SK-N-SH (cell line): ENCODE data around the gene EMILIN2. TPM values are rescaled to one million over a fixed set of nuclear protein-coding genes. Genes with fewer than 3 reads are reported as not detected.

Experiments
- CTCF ChIA-PET: fragments of 300-600, 350-600 bp; formaldehyde crosslinking; extraction: SDS; loops from one replicate; lab custom pipeline; 2021; lab: Yijun Ruan, JAX
- POLR2A ChIA-PET: fragments of 350-600 bp; sonication (Branson Sonifier 250); formaldehyde crosslinking; extraction: SDS; loops from one replicate; lab custom pipeline; 2020; ENCODE audit warnings: antibody characterized with exemption, inconsistent platforms; lab: Yijun Ruan, JAX
- DNase-seq: peaks from one replicate; pipeline ENCODE4 v3.0.0; 2012
- H2AFZ ChIP-seq: fragments of 200-600 bp; sonication (generic); 2 replicates; pipeline ENCODE4 v1.8.1; 2016; ENCODE audit warnings: antibody characterized with exemption, mild to moderate bottlenecking, low read depth
- H3F3A ChIP-seq: fragments of 200-600 bp; sonication (generic); replicated peaks from 2 replicates; pipeline ENCODE3; 2016; ENCODE audit warnings: antibody characterized with exemption, mild to moderate bottlenecking; ENCODE audit not compliant: insufficient read depth
- H3K27ac ChIP-seq, 2 experiments: fragments of 200-500 bp in 1 of 2; fragments of 200-600 bp in 1 of 2; sonication (Bioruptor generic) in 1 of 2; sonication (generic), shearing (Covaris generic) in 1 of 2; 2 replicates each; pipeline versions ENCODE4 v1.5.1 to v1.6.1; 2014 to 2016; ENCODE audit warnings: low read depth in 2 of 2, inconsistent platforms in 1 of 2, low read length in 1 of 2, mild to moderate bottlenecking in 1 of 2, mixed read lengths in 1 of 2
- H3K27me3 ChIP-seq: fragments of 200-600 bp; sonication (generic), shearing (Covaris generic); 2 replicates; pipeline ENCODE4 v1.6.1; 2016; ENCODE audit warnings: mixed run types; ENCODE audit not compliant: insufficient read depth
- H3K36me3 ChIP-seq, 2 experiments: fragments of 200-500 bp in 1 of 2; fragments of 200-600 bp in 1 of 2; sonication (Bioruptor generic) in 1 of 2; sonication (generic) in 1 of 2; replicated peaks in 1 of 2; 2 replicates each; pipeline versions ENCODE3 to v1.5.1; 2014 to 2016; ENCODE audit warnings: low read length in 1 of 2, mild to moderate bottlenecking in 1 of 2; ENCODE audit not compliant: insufficient read depth in 2 of 2, control insufficient read depth in 1 of 2
- H3K4me1 ChIP-seq, 2 experiments: fragments of 200-500 bp in 1 of 2; fragments of 200-600 bp in 1 of 2; sonication (Bioruptor generic) in 1 of 2; sonication (generic), shearing (Covaris generic) in 1 of 2; 2 replicates each; pipeline versions ENCODE4 v1.5.1 to v1.6.1; 2014 to 2016; ENCODE audit warnings: low read depth in 1 of 2, low read length in 1 of 2, mixed run types in 1 of 2; ENCODE audit not compliant: insufficient read depth in 2 of 2, control insufficient read depth in 1 of 2
- H3K4me2 ChIP-seq: fragments of 200-600 bp; sonication (generic), shearing (Covaris generic); 2 replicates; pipeline ENCODE4 v1.6.1; 2017; ENCODE audit warnings: mixed run types
- H3K4me3 ChIP-seq, 2 experiments: fragments of 200-500 bp in 1 of 2; fragments of 200-600 bp in 1 of 2; sonication (Bioruptor generic) in 1 of 2; sonication (generic), shearing (Covaris generic) in 1 of 2; 2 replicates each; pipeline versions ENCODE4 v1.5.1 to v1.8.1; 2014 to 2016; ENCODE audit warnings: low read depth in 2 of 2, inconsistent platforms in 1 of 2, low read length in 1 of 2, mild to moderate bottlenecking in 1 of 2, mixed read lengths in 1 of 2, moderate library complexity in 1 of 2
- H3K79me2 ChIP-seq: fragments of 200-600 bp; sonication (generic); 2 replicates; pipeline ENCODE4 v1.8.1; 2017; ENCODE audit warnings: mild to moderate bottlenecking; ENCODE audit not compliant: insufficient read depth
- H3K9ac ChIP-seq: fragments of 200-600 bp; sonication (generic); 2 replicates; pipeline ENCODE4 v1.6.1; 2017; ENCODE audit warnings: mixed run types
- H3K9me2 ChIP-seq: fragments of 200-600 bp; sonication (generic); 2 replicates; pipeline ENCODE4 v1.6.1; 2017; ENCODE audit warnings: mixed run types
- H3K9me3 ChIP-seq: fragments of 200-600 bp; sonication (generic); 2 replicates; pipeline ENCODE4 v1.6.1; 2017; ENCODE audit warnings: mixed run types, mild to moderate bottlenecking, moderate library complexity
- H4K20me1 ChIP-seq: fragments of 200-600 bp; sonication (generic); 2 replicates; pipeline ENCODE4 v1.6.1; 2017; ENCODE audit warnings: mild to moderate bottlenecking, mixed run types; ENCODE audit not compliant: insufficient read depth
- CHD2 ChIP-seq: fragments of 150-350 bp; IDR thresholded peaks from 2 replicates; pipeline ENCODE4 v1.6.1; 2018; ENCODE audit warnings: low read length; ENCODE audit not compliant: partially characterized antibody
- ELF1 ChIP-seq: IDR thresholded peaks from 2 replicates; pipeline ENCODE4 v1.4.0; 2012
- EP300 ChIP-seq, 2 experiments: IDR thresholded peaks; 2 replicates each; pipeline versions ENCODE4 v1.4.0 to v1.6.1; 2012; ENCODE audit warnings: borderline replicate concordance in 1 of 2, low read depth in 1 of 2, low read length in 1 of 2
- JUND ChIP-seq: IDR thresholded peaks from 2 replicates; pipeline ENCODE4 v1.4.0; 2012
- MEF2A ChIP-seq: IDR thresholded peaks from 2 replicates; pipeline ENCODE4 v1.4.0; 2012; ENCODE audit warnings: low read depth, borderline replicate concordance
- RFX5 ChIP-seq: IDR thresholded peaks from 2 replicates; pipeline ENCODE4 v1.6.1; 2012; ENCODE audit warnings: mild to moderate bottlenecking, improper control_type of control experiment, low read length
- RXRA ChIP-seq: IDR thresholded peaks from 2 replicates; pipeline ENCODE4 v1.4.0; 2012; ENCODE audit warnings: low read depth, mild to moderate bottlenecking, borderline replicate concordance
- TAF1 ChIP-seq: IDR thresholded peaks from 2 replicates; pipeline ENCODE4 v1.6.1; 2012; ENCODE audit warnings: low read depth, mild to moderate bottlenecking, low read length, moderate library complexity, borderline replicate concordance
- TCF12 ChIP-seq: IDR thresholded peaks from 2 replicates; pipeline ENCODE4 v1.4.0; 2012
- USF2 ChIP-seq: fragments of 150-350 bp; IDR thresholded peaks from 2 replicates; pipeline ENCODE4 v1.6.1; 2017; ENCODE audit warnings: antibody characterized with exemption, low read length, low read depth, borderline replicate concordance
- YY1 ChIP-seq: IDR thresholded peaks from 2 replicates; pipeline ENCODE4 v1.4.0; 2012; ENCODE audit warnings: low read depth, mild to moderate bottlenecking
- WGBS: methylation state at CpG from one replicate; pipeline ENCODE4 v1.1.6; 2017; ENCODE audit warnings: low lambda C conversion rate; 5-methylcytosine and 5-hydroxymethylcytosine counted together
- polyA plus RNA-seq, 3 experiments: library from polyadenylated mRNA; depleted of rRNA; stranded (reverse); fragments of >200 nt; gene quantifications; 2 replicates each; pipeline ENCODE4 v1.2.3, GENCODE V29; 2012
- TF ChIP-seq, protein P1 (sequence below): fragments of 200-600 bp; sonication (generic); IDR thresholded peaks from 2 replicates; pipeline ENCODE4 v1.6.1; 2017; ENCODE audit warnings: antibody characterized with exemption, mild to moderate bottlenecking, moderate library complexity

Gene EMILIN2
- polyA plus RNA-seq, 1 of the 3 experiments (the other 2 are of a cell fraction), result 1.4 TPM

- Histone ChIP-seq H3K36me3 (peaks cover 0 to 25% of the 10 kb centered on the region in 2 experiments), H3K4me1 (peaks cover 0 to 7% of the 10 kb centered on the region in 2 experiments; a peak in 1 of 4 replicates), H3K4me2 (no peak overlapping the region), H3F3A (no peaks in the 10 kb centered on the region), H3K9me2 (no peaks in the 10 kb centered on the region), H3K79me2 (no peaks in the 10 kb centered on the region), H3K4me3 (no peak overlapping the region), H3K27ac (no peak overlapping the region), H3K27me3 (no peaks in the 10 kb centered on the region; the same call in 1 of the 2 replicates), H2AFZ (no peak overlapping the region), H3K9ac (no peak overlapping the region), H4K20me1 (no peaks in the 10 kb centered on the region), H3K9me3 (no peaks in the 10 kb centered on the region)
- TF ChIP-seq EP300 (IDR thresholded peaks at IDR 0.05; ENCODE audit: borderline replicate concordance in 1 of 2, low read depth in 1 of 2, low read length in 1 of 2), result no peak
- no peak for TF ChIP-seq CHD2
- TF ChIP-seq, protein P1, sequence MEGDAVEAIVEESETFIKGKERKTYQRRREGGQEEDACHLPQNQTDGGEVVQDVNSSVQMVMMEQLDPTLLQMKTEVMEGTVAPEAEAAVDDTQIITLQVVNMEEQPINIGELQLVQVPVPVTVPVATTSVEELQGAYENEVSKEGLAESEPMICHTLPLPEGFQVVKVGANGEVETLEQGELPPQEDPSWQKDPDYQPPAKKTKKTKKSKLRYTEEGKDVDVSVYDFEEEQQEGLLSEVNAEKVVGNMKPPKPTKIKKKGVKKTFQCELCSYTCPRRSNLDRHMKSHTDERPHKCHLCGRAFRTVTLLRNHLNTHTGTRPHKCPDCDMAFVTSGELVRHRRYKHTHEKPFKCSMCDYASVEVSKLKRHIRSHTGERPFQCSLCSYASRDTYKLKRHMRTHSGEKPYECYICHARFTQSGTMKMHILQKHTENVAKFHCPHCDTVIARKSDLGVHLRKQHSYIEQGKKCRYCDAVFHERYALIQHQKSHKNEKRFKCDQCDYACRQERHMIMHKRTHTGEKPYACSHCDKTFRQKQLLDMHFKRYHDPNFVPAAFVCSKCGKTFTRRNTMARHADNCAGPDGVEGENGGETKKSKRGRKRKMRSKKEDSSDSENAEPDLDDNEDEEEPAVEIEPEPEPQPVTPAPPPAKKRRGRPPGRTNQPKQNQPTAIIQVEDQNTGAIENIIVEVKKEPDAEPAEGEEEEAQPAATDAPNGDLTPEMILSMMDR, result no peak
- no peak for TF ChIP-seq TAF1
- no peak for TF ChIP-seq RFX5
- no peak for TF ChIP-seq TCF12
- TF ChIP-seq RXRA, result no peak
- TF ChIP-seq USF2, result no peak
- no peak for TF ChIP-seq YY1
- no peak for TF ChIP-seq MEF2A
- no peak for TF ChIP-seq ELF1
- TF ChIP-seq JUND, result no peak
- ChIA-PET POLR2A (no interaction called here), CTCF (no interaction called here)
- no peak for DNase-seq
- WGBS, result 97% methylated on average over 13 of the region's 13 CpGs
Observed at GRCh38 chr18:2910751-2911425, 64.1 kb downstream of the EMILIN2 start.

- Histone ChIP-seq H3K27me3 (no peaks in the 10 kb centered on the region), H3K4me3 (no peak overlapping the region), H3K27ac (no peak overlapping the region), H2AFZ (no peak overlapping the region), H3K36me3 (peaks cover 2 to 31% of the 10 kb centered on the region in 2 experiments), H3F3A (no peaks in the 10 kb centered on the region), H3K79me2 (no peaks in the 10 kb centered on the region), H3K9me2 (no peaks in the 10 kb centered on the region), H3K9me3 (no peaks in the 10 kb centered on the region), H3K9ac (no peak overlapping the region), H4K20me1 (no peaks in the 10 kb centered on the region), H3K4me2 (no peak overlapping the region), H3K4me1 (peaks cover 0 to 7% of the 10 kb centered on the region in 2 experiments; a peak in 1 of 4 replicates)
- DNase-seq, result no peak
- POLR2A ChIA-PET, result no interaction called here
- CTCF ChIA-PET, result no interaction called here
- no peak for TF ChIP-seq JUND
- 93% methylated on average over 4 of the region's 4 CpGs for WGBS
Observed at GRCh38 chr18:2911533-2911932, 64.7 kb downstream of the EMILIN2 start.
